Activated B cell treated with CpG ODN at 0.5 μM for 24 hours (primary cell): ENCODE results near the gene CDK4. TPM values are rescaled to one million over a fixed set of nuclear protein-coding genes. Genes with fewer than 3 reads are reported as not detected.

Experiments used
- ATAC-seq: fragments of 200-7000 bp; cut with Tn5 transposase; one replicate; pipeline ENCODE4 v1.10.0; 2021; ENCODE audit warnings: low read depth, mild to moderate bottlenecking, moderate library complexity
- CTCF ChIA-PET: fragments of 350-600 bp; sonication (Branson Sonifier 250); formaldehyde crosslinking; loops from one replicate; lab custom pipeline; 2021; ENCODE audit warnings: antibody characterized with exemption; lab: Charles Lee
- POLR2A ChIA-PET: fragments of 350-600 bp; sonication (Branson Sonifier 250); formaldehyde crosslinking; loops from one replicate; lab custom pipeline; 2021; ENCODE audit warnings: antibody characterized with exemption; lab: Charles Lee
- DNase-seq: peaks from one replicate; pipeline ENCODE4 v3.0.0; 2022
- H3K27ac Mint-ChIP-seq: one replicate; pipeline ENCODE4 v1.8.0; 2020; ENCODE audit warnings: mixed read lengths
- H3K27me3 Mint-ChIP-seq: one replicate; pipeline ENCODE4 v1.8.0; 2021; ENCODE audit warnings: mixed read lengths
- H3K36me3 Mint-ChIP-seq: one replicate; pipeline ENCODE4 v1.8.0; 2021; ENCODE audit warnings: low read depth, mixed read lengths
- H3K4me1 Mint-ChIP-seq: one replicate; pipeline ENCODE4 v1.8.0; 2021; ENCODE audit warnings: mixed read lengths
- H3K4me3 Mint-ChIP-seq: one replicate; pipeline ENCODE4 v1.8.0; 2020; ENCODE audit warnings: mild to moderate bottlenecking, mixed read lengths
- H3K9me3 Mint-ChIP-seq: one replicate; pipeline ENCODE4 v1.8.0; 2020; ENCODE audit warnings: mixed read lengths
- CTCF ChIP-seq: fragments of 200-600 bp; IDR thresholded peaks from one replicate; pipeline ENCODE4 v1.8.0; 2022; ENCODE audit warnings: antibody characterized with exemption, mild to moderate bottlenecking
- intact Hi-C: fragments of 100-400 bp; cut with micrococcal nuclease; formaldehyde crosslinking; loops from one replicate; pipeline ENCODE4 v1.15.1; 2024
- total RNA-seq: library from RNA; stranded (reverse); gene quantifications from 2 replicates; pipeline ENCODE4 v1.2.3, GENCODE V29; 2022

CDK4 gene
- total RNA-seq, 1 donor from 2014 or later = 95.7 TPM

DNA sequence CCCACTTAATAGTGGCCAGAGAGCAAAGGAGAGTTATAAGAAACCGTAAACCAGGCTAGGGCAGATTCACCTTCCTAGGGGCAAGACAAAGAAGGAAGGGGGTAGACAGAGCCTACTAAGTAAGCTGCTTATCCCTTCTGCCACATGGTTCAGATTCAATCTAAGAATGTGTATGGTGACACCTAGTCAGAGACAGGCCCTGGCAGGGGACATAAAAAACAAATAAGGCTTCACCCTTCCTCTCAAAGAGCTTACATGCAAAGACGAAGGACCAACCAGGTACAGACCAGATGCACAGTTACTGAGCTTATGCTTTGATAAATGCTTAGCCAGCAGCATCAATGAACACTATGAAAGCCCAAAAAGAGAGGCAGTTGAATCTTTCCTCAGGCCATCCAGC is 10.4 kb upstream of the CDK4 start:
- ChIA-PET POLR2A (interaction anchor here (1.3 kb wide), 1 partner anchor 10 kb away, joined by 4 read pairs; the partner anchor contains the start of genes EEF1AKMT3 and METTL1), CTCF (interaction anchor here (1.1 to 1.4 kb wide), 2 partner anchors 19 to 21 kb away, joined by 3 read pairs; no protein-coding TSS in a partner anchor)

DNA sequence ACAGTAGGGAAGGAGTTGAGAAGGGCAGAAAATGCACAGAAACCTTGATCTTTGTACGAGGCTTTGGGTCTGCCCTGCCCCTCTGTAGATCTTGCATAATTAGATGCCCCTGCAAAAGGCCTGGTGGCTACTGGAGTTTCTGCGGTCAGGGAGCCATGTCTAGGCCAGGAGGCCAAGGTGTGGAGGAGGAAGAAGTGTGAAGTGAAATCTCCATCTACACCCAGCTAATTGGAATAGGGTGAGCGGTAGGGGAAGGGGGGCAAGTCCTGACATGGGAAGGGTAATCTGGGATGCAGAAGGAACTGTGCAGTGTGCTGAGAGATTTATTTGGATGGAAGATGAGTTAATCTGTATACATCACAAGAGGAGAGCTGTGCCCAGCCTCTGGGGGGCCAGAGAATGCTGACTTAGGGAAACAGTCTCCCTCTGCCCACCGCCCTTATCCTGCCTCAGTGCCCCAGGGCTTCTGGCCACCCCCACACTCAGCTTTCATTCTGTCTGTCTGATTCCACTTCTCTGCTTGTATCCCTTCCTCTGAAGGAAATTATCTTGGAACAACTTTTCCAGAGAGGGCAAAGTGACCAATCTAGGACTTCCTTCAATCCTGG is 9.4 kb upstream of the CDK4 start:
- Mint-ChIP-seq H3K4me3 (no peak overlapping the region), H3K36me3 (peaks cover 37% of the 10 kb centered on the region), H3K9me3 (no peaks in the 10 kb centered on the region), H3K4me1 (peaks cover 48% of the 10 kb centered on the region), H3K27me3 (peaks cover 8% of the 10 kb centered on the region), H3K27ac (no peak overlapping the region)
- intact Hi-C loops = no loop called here
- ChIA-PET CTCF (interaction anchor here (1.1 to 1.4 kb wide), 2 partner anchors 20 kb away, joined by 3 read pairs; no protein-coding TSS in a partner anchor), POLR2A (no interaction called here)
- TF ChIP-seq CTCF = no peak
- DNase-seq (no peak), ATAC-seq (no peak)

More for the DNA sequence above, 10.4 kb upstream of the CDK4 start:
- H3K4me1 Mint-ChIP-seq = peaks cover 47% of the 10 kb centered on the region
- intact Hi-C loops = no loop called here
- H3K9me3 Mint-ChIP-seq = no peaks in the 10 kb centered on the region
- H3K4me3 Mint-ChIP-seq = no peak overlapping the region
- peaks cover 32% of the 10 kb centered on the region for H3K36me3 Mint-ChIP-seq
- no peak for DNase-seq
- TF ChIP-seq CTCF = no peak
- H3K27me3 Mint-ChIP-seq = peaks cover 13% of the 10 kb centered on the region
- no peak for ATAC-seq
- no peak overlapping the region for H3K27ac Mint-ChIP-seq

GRCh38 chr12:57760347-57760982 is 8.4 kb upstream of the CDK4 start:
- peaks cover 45% of the 10 kb centered on the region for H3K4me1 Mint-ChIP-seq
- H3K27ac Mint-ChIP-seq = no peak overlapping the region
- no peak overlapping the region for H3K4me3 Mint-ChIP-seq

GRCh38 chr12:57759360-57759980 is 7.4 kb upstream of the CDK4 start:
- intact Hi-C loops = no loop called here
- Mint-ChIP-seq H3K36me3 (peaks cover 44% of the 10 kb centered on the region), H3K4me1 (peaks cover 39% of the 10 kb centered on the region), H3K27me3 (peaks cover 3% of the 10 kb centered on the region), H3K4me3 (no peak overlapping the region), H3K9me3 (no peaks in the 10 kb centered on the region), H3K27ac (no peak overlapping the region)
- TF ChIP-seq CTCF = no peak
- ChIA-PET POLR2A (interaction anchor here (0.6 to 1.4 kb wide), 3 partner anchors 13 to 1049 kb away, joined by 3 to 6 read pairs (median 4); partner anchors contain the start of genes EEF1AKMT3 and METTL1), CTCF (interaction anchor here (1.0 to 2.6 kb wide), 6 partner anchors 8 to 145 kb away, joined by 3 to 9 read pairs (median 4); partner anchors contain the start of gene TSFM)
- ATAC-seq (no peak), DNase-seq (no peak)

More at GRCh38 chr12:57760347-57760982, 8.4 kb upstream of the CDK4 start:
- H3K36me3 Mint-ChIP-seq = peaks cover 41% of the 10 kb centered on the region
- CTCF ChIA-PET = interaction anchor here (0.6 to 2.6 kb wide), 3 partner anchors 19 to 282 kb away, joined by 3 to 8 read pairs (median 3); no protein-coding TSS in a partner anchor
- POLR2A ChIA-PET = interaction anchor here (1.4 kb wide), 1 partner anchor 12 kb away, joined by 4 read pairs; the partner anchor contains the start of genes EEF1AKMT3 and METTL1
- DNase-seq (no peak), ATAC-seq (no peak)
- no peak for TF ChIP-seq CTCF
- H3K27me3 Mint-ChIP-seq = peaks cover 4% of the 10 kb centered on the region
- H3K9me3 Mint-ChIP-seq = no peaks in the 10 kb centered on the region
- intact Hi-C loops = no loop called here
